ENCODE results near the gene MYH10. TPM values are rescaled to one million over a fixed set of nuclear protein-coding genes. Genes with fewer than 3 reads are reported as not detected.

Gene MYH10
- total RNA-seq, 4 donors from 2014 or later, result 29.3 to 50.0 (median 35.4) TPM

- Histone ChIP-seq H3K27ac (no peak overlapping the region), H3K9me3 (no peaks in the 10 kb centered on the region), H3K4me1 (no peaks in the 10 kb centered on the region), H3K4me3 (no peak overlapping the region), H3K36me3 (peaks cover 0 to 84% (median 4%) of the 10 kb centered on the region in 3 donors), H3K27me3 (no peaks in the 10 kb centered on the region)
- TF ChIP-seq CTCF (IDR thresholded peaks at IDR 0.05) (no peak), EP300 (IDR thresholded peaks at IDR 0.05) (no peak), POLR2A (IDR thresholded peaks at IDR 0.05) (no peak)
- no peak for DNase-seq (ENCODE audit: low spot score in 2 of 2)
- 89 to 91% methylated on average over 6 of the region's 6 CpGs for WGBS, 2 donors
Observed at GRCh38 chr17:8458128-8458527, 172.4 kb downstream of the MYH10 start.

GRCh38 chr17:8455665-8456209 is 174.8 kb downstream of the MYH10 start:
- Histone ChIP-seq H3K27ac (no peak overlapping the region), H3K4me3 (no peak overlapping the region), H3K9me3 (no peaks in the 10 kb centered on the region), H3K27me3 (no peaks in the 10 kb centered on the region), H3K36me3 (peaks cover 0 to 86% (median 9%) of the 10 kb centered on the region in 3 donors), H3K4me1 (no peaks in the 10 kb centered on the region)
- 77 to 84% methylated on average over 2 of the region's 2 CpGs for WGBS, 2 donors
- no peak for TF ChIP-seq EP300 (IDR thresholded peaks at IDR 0.05)
- no peak for TF ChIP-seq POLR2A (IDR thresholded peaks at IDR 0.05)
- TF ChIP-seq CTCF (IDR thresholded peaks at IDR 0.05), result no peak
- DNase-seq (ENCODE audit: low spot score in 2 of 2), result no peak

GRCh38 chr17:8453326-8453725 is 177.2 kb downstream of the MYH10 start:
- Histone ChIP-seq H3K4me3 (no peak overlapping the region), H3K4me1 (peaks cover 0 to 1% (median 0%) of the 10 kb centered on the region in 4 donors), H3K27me3 (no peaks in the 10 kb centered on the region), H3K36me3 (peaks cover 0 to 83% (median 9%) of the 10 kb centered on the region in 3 donors), H3K27ac (no peak overlapping the region), H3K9me3 (no peaks in the 10 kb centered on the region)
- DNase-seq (ENCODE audit: low spot score in 2 of 2), result no peak
- WGBS, 2 donors, result 83 to 85% methylated on average over 3 of the region's 3 CpGs
- no peak for TF ChIP-seq POLR2A (IDR thresholded peaks at IDR 0.05)
- no peak for TF ChIP-seq CTCF (IDR thresholded peaks at IDR 0.05)
- TF ChIP-seq EP300 (IDR thresholded peaks at IDR 0.05), result no peak

- Histone ChIP-seq H3K9me3 (no peaks in the 10 kb centered on the region), H3K4me3 (no peak overlapping the region), H3K27me3 (no peaks in the 10 kb centered on the region), H3K27ac (no peak overlapping the region), H3K36me3 (peaks cover 0 to 84% (median 9%) of the 10 kb centered on the region in 3 donors), H3K4me1 (peaks cover 0 to 12% (median 0%) of the 10 kb centered on the region in 4 donors)
- WGBS, 2 donors, result 88% methylated on average over 8 of the region's 8 CpGs
- TF ChIP-seq EP300 (IDR thresholded peaks at IDR 0.05) (no peak), CTCF (IDR thresholded peaks at IDR 0.05) (no peak), POLR2A (IDR thresholded peaks at IDR 0.05) (no peak)
- no peak for DNase-seq (ENCODE audit: low spot score in 2 of 2)
Observed at GRCh38 chr17:8451933-8452614, 178.5 kb downstream of the MYH10 start.

GRCh38 chr17:8448310-8448709 is 182.2 kb downstream of the MYH10 start:
- Histone ChIP-seq H3K27me3 (no peaks in the 10 kb centered on the region), H3K4me1 (peaks cover 0 to 26% (median 4%) of the 10 kb centered on the region in 4 donors), H3K27ac (no peak overlapping the region), H3K9me3 (no peaks in the 10 kb centered on the region), H3K4me3 (no peak overlapping the region), H3K36me3 (peaks cover 0 to 83% (median 5%) of the 10 kb centered on the region in 3 donors)
- TF ChIP-seq POLR2A (IDR thresholded peaks at IDR 0.05) (no peak), EP300 (IDR thresholded peaks at IDR 0.05) (no peak), CTCF (IDR thresholded peaks at IDR 0.05) (no peak)
- DNase-seq (ENCODE audit: low spot score in 2 of 2), result no peak
- 49 to 51% methylated on average over 3 of the region's 3 CpGs for WGBS, 2 donors
